Measurements from ENCODE around the gene ABLIM2. TPM values are rescaled to one million over a fixed set of nuclear protein-coding genes. Genes with fewer than 3 reads are reported as not detected.
A peak's percentile ranks its signal among the peaks of the same experiment; 100 is the strongest.

ABLIM2 gene
- total RNA-seq, 4 donors from 2014 or later, result 177 to 281 (median 244) TPM

GRCh38 chr4:7979652-7979968, 179.0 kb downstream of the ABLIM2 start:
- no peak for ATAC-seq
- TF ChIP-seq POLR2A (IDR thresholded peaks at IDR 0.05), result no peak
- no peak for TF ChIP-seq CTCF (IDR thresholded peaks at IDR 0.05 in 4 of 5, conservative IDR thresholded peaks at IDR 0.05 in 1 of 5)
- H3K27ac ChIP-seq, result peak overlapping the region; percentile 1 to 29 (median 12)
- H3K36me3 ChIP-seq, result peaks cover 0 to 64% of the 10 kb centered on the region in 2 donors
- intact Hi-C loops (cut with DNase I; ENCODE audit: low total_unique reads), result no loop called here
- in situ Hi-C loops (cut with MboI; ENCODE audit: low sequenced_read_pairs in 4 of 4), result loop anchor here in 1 of 4 donors (25.0 kb wide), 1 partner anchor 167 kb away; no protein-coding TSS in a partner anchor
- H3K27me3 ChIP-seq, result no peaks in the 10 kb centered on the region
- no peaks in the 10 kb centered on the region for H3K4me1 ChIP-seq
- H3K9me3 ChIP-seq, result no peaks in the 10 kb centered on the region
- no peak overlapping the region for H3K4me3 ChIP-seq
- DNase-seq, result no peak

- in situ Hi-C loops (cut with MboI; ENCODE audit: low sequenced_read_pairs in 4 of 4), result loop anchor here in 1 of 4 donors (25.0 kb wide), 1 partner anchor 167 kb away; no protein-coding TSS in a partner anchor
- intact Hi-C loops (cut with DNase I; ENCODE audit: low total_unique reads), result no loop called here
- ATAC-seq (no peak), DNase-seq (no peak)
- no peaks in the 10 kb centered on the region for H3K9me3 ChIP-seq
- peak overlapping the region; percentile 1 to 29 (median 18) for H3K27ac ChIP-seq
- no peaks in the 10 kb centered on the region for H3K4me1 ChIP-seq
- no peak overlapping the region for H3K4me3 ChIP-seq
- peaks cover 0 to 59% of the 10 kb centered on the region in 2 donors for H3K36me3 ChIP-seq
- no peaks in the 10 kb centered on the region for H3K27me3 ChIP-seq
- TF ChIP-seq CTCF (IDR thresholded peaks at IDR 0.05 in 4 of 5, conservative IDR thresholded peaks at IDR 0.05 in 1 of 5), result no peak
- TF ChIP-seq POLR2A (IDR thresholded peaks at IDR 0.05), result no peak
Observed at GRCh38 chr4:7978907-7979651, 179.5 kb downstream of the ABLIM2 start.

DNA sequence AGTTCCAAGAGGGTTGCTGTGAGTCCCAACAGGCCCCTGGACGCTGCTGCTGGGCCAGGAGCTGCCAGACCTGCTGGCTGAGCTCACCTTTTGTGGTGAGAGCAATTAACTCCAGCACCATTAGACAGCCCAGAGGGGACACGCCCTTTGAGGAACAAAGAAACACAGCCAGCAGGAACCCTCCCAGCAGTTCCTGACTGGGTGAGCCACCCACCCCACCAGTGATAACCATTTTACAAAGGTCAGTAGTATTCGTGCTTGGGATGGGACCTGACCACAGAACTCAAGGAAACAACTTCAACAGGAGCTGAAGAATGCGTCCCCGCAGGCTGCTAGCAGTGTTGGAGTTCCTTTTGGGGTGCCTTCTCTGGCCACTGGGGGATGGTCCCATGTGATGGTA, 180.1 kb downstream of the ABLIM2 start:
- H3K4me1 ChIP-seq, result no peaks in the 10 kb centered on the region
- H3K9me3 ChIP-seq, result no peaks in the 10 kb centered on the region
- intact Hi-C loops (cut with DNase I; ENCODE audit: low total_unique reads) (no loop called here), in situ Hi-C loops (cut with MboI; ENCODE audit: low sequenced_read_pairs in 4 of 4) (loop anchor here in 1 of 4 donors (25.0 kb wide), 1 partner anchor 166 kb away; no protein-coding TSS in a partner anchor)
- H3K27me3 ChIP-seq, result no peaks in the 10 kb centered on the region
- H3K4me3 ChIP-seq, result no peak overlapping the region
- DNase-seq (no peak), ATAC-seq (no peak)
- H3K27ac ChIP-seq, result peak overlapping the region in 3 of 4 donors; percentile 1 to 29 (median 26)
- H3K36me3 ChIP-seq, result peaks cover 0 to 54% of the 10 kb centered on the region in 2 donors
- no peak for TF ChIP-seq CTCF (IDR thresholded peaks at IDR 0.05 in 4 of 5, conservative IDR thresholded peaks at IDR 0.05 in 1 of 5)
- TF ChIP-seq POLR2A (IDR thresholded peaks at IDR 0.05), result no peak

GRCh38 chr4:7976634-7977033, 182.0 kb downstream of the ABLIM2 start:
- in situ Hi-C loops (cut with MboI; ENCODE audit: low sequenced_read_pairs in 4 of 4), result loop anchor here in 1 of 4 donors (25.0 kb wide), 1 partner anchor 164 kb away; no protein-coding TSS in a partner anchor
- intact Hi-C loops (cut with DNase I; ENCODE audit: low total_unique reads), result no loop called here

More at GRCh38 chr4:7976634-7977033, 182.0 kb downstream of the ABLIM2 start:
- Histone ChIP-seq H3K4me1 (no peaks in the 10 kb centered on the region), H3K27ac (no peak overlapping the region), H3K4me3 (no peak overlapping the region), H3K36me3 (peaks cover 0 to 37% of the 10 kb centered on the region in 2 donors), H3K9me3 (no peaks in the 10 kb centered on the region), H3K27me3 (no peaks in the 10 kb centered on the region)
- DNase-seq (no peak), ATAC-seq (no peak)
- TF ChIP-seq CTCF (IDR thresholded peaks at IDR 0.05 in 4 of 5, conservative IDR thresholded peaks at IDR 0.05 in 1 of 5) (no peak), POLR2A (IDR thresholded peaks at IDR 0.05) (no peak)

Data from gastrocnemius medialis (tissue), 4 donors.